HepG2 (cell line): Measurements from ENCODE around the gene SPRED3. TPM values are rescaled to one million over a fixed set of nuclear protein-coding genes. Genes with fewer than 3 reads are reported as not detected.
A peak's percentile ranks its signal among the peaks of the same experiment; 100 is the strongest.

ENCODE experiments used
- ATAC-seq: fragments of 200-7000 bp; cut with Tn5 transposase; 3 replicates; pipeline ENCODE4 v1.9.1; 2020; ENCODE audit warnings: mild to moderate bottlenecking, moderate library complexity
- BruUV-seq: library from RNA; stranded (reverse); fragments of 400-500 nt; replicated peaks from 2 replicates; lab custom pipeline; 2021; lab: Mats Ljungman, UMichigan
- CTCF ChIA-PET: fragments of 300-600 bp; formaldehyde crosslinking; extraction: SDS; loops from one replicate; lab custom pipeline; 2021; ENCODE audit warnings: low total read pairs, inconsistent platforms, low intra/inter-chr PET ratio; lab: Yijun Ruan, JAX
- POLR2A ChIA-PET: fragments of 350-600 bp; sonication (Branson Sonifier 250); formaldehyde crosslinking; loops from one replicate; lab custom pipeline; 2020; ENCODE audit warnings: antibody characterized with exemption, inconsistent platforms; lab: Yijun Ruan, JAX
- DNase-seq: peaks from one replicate; pipeline ENCODE4 v3.0.0-alpha.2; 2015; ENCODE audit warnings: low spot score
- FAIRE-seq: peaks from 3 replicates; lab custom pipeline; 2011; peaks lifted over from hg19 to GRCh38; lab: Jason Lieb, UNC
- H2AFZ ChIP-seq: one replicate; pipeline ENCODE4 v1.6.1; 2011; ENCODE audit warnings: low read length, inconsistent platforms
- H3K27ac ChIP-seq: fragments of 300-600 bp; 3 replicates; pipeline ENCODE4 v1.8.0; 2011; ENCODE audit warnings: mixed run types, mild to moderate bottlenecking, mixed read lengths, low read length, inconsistent platforms; ENCODE audit not compliant: insufficient read depth; ENCODE audit errors: extremely low read length
- H3K27me3 ChIP-seq, 2 experiments: fragments of 200-600 bp in 1 of 2; 2 replicates in 1 of 2; 3 replicates in 1 of 2; pipeline versions ENCODE4 v1.6.0 to v1.8.0; 2011; ENCODE audit warnings: low read length in 2 of 2, mild to moderate bottlenecking in 2 of 2, moderate library complexity in 2 of 2, inconsistent platforms in 1 of 2; ENCODE audit not compliant: insufficient read depth in 2 of 2, control insufficient read depth in 1 of 2
- H3K36me3 ChIP-seq, 2 experiments: fragments of 200-600 bp in 1 of 2; replicated peaks in 1 of 2; 2 replicates in 1 of 2; 3 replicates in 1 of 2; pipeline versions ENCODE4 v1.5.1 to v1.8.0; 2011; ENCODE audit warnings: low read length in 2 of 2, inconsistent platforms in 1 of 2; ENCODE audit not compliant: insufficient read depth in 2 of 2, control insufficient read depth in 1 of 2
- H3K4me1 ChIP-seq: 2 replicates; pipeline ENCODE4 v1.5.1; 2012; ENCODE audit warnings: low read length, inconsistent platforms; ENCODE audit not compliant: insufficient read depth
- H3K4me2 ChIP-seq: 2 replicates; pipeline ENCODE4 v1.6.0; 2011; ENCODE audit warnings: low read depth, low read length, inconsistent platforms
- H3K4me3 ChIP-seq, 3 experiments: fragments of 200-600 bp in 1 of 3; sonication (generic), shearing (Covaris generic) in 1 of 3; replicated peaks in 1 of 3; 2 replicates each; pipeline ENCODE4 v1.5.1; 2011 to 2016; ENCODE audit warnings: low read length in 3 of 3, inconsistent platforms in 2 of 3, low read depth in 2 of 3, mild to moderate bottlenecking in 2 of 3, control low read depth in 1 of 3, mixed read lengths in 1 of 3; ENCODE audit not compliant: insufficient read depth in 1 of 3
- H3K79me2 ChIP-seq: one replicate; pipeline ENCODE4 v1.6.1; 2011; ENCODE audit warnings: low read length, inconsistent platforms; ENCODE audit not compliant: insufficient read depth
- H3K9ac ChIP-seq: 2 replicates; pipeline ENCODE4 v1.6.0; 2011; ENCODE audit warnings: mild to moderate bottlenecking, low read depth, low read length, inconsistent platforms; ENCODE audit not compliant: insufficient read depth
- H3K9me3 ChIP-seq: 2 replicates; pipeline ENCODE4 v1.5.1; 2012; ENCODE audit warnings: mild to moderate bottlenecking, low read length
- H4K20me1 ChIP-seq: 2 replicates; pipeline ENCODE4 v1.6.0; 2011; ENCODE audit warnings: inconsistent platforms, mild to moderate bottlenecking, low read length, moderate library complexity; ENCODE audit not compliant: insufficient read depth
- CC2D1A ChIP-seq: sonication (generic); formaldehyde crosslinking; IDR thresholded peaks from 2 replicates; pipeline ENCODE4 v1.8.1; 2023; ENCODE audit warnings: mild to moderate bottlenecking, missing genetic modification reagents
- CCAR2 ChIP-seq: fragments of 200-400 bp; formaldehyde crosslinking; optimal IDR thresholded peaks from 2 replicates; pipeline ENCODE3; 2018; ENCODE audit warnings: low read depth, mild to moderate bottlenecking, low read length, moderate library complexity
- CERS6 ChIP-seq: sonication (generic); formaldehyde crosslinking; IDR thresholded peaks from 2 replicates; pipeline ENCODE4 v1.5.0; 2020; ENCODE audit warnings: missing genetic modification reagents
- E2F1 ChIP-seq: sonication (generic); formaldehyde crosslinking; IDR thresholded peaks from 2 replicates; pipeline ENCODE4 v1.5.0; 2020; ENCODE audit warnings: missing genetic modification reagents
- KDM5B ChIP-seq: sonication (generic); formaldehyde crosslinking; IDR thresholded peaks from 2 replicates; pipeline ENCODE4 v1.4.0; 2020; ENCODE audit warnings: missing genetic modification reagents, mild to moderate bottlenecking, borderline replicate concordance
- NR2F2 ChIP-seq: IDR thresholded peaks from 2 replicates; pipeline ENCODE4 v1.6.1; 2012; ENCODE audit warnings: low read depth, inconsistent platforms, borderline replicate concordance
- PHF21A ChIP-seq: sonication (generic); formaldehyde crosslinking; IDR thresholded peaks from 2 replicates; pipeline ENCODE4 v1.5.0; 2020; ENCODE audit warnings: mild to moderate bottlenecking, missing genetic modification reagents
- REPIN1 ChIP-seq: sonication (generic); formaldehyde crosslinking; IDR thresholded peaks from 2 replicates; pipeline ENCODE4 v1.8.0; 2022; ENCODE audit warnings: missing genetic modification reagents, low read depth, mild to moderate bottlenecking, borderline replicate concordance
- ZBTB7A ChIP-seq: sonication (generic); formaldehyde crosslinking; IDR thresholded peaks from 2 replicates; pipeline ENCODE4 v1.8.0; 2022; ENCODE audit warnings: mild to moderate bottlenecking, missing genetic modification reagents
- ZMAT5 ChIP-seq: sonication (generic); formaldehyde crosslinking; IDR thresholded peaks from 2 replicates; pipeline ENCODE4 v1.5.0; 2020; ENCODE audit warnings: mild to moderate bottlenecking, low read depth, missing genetic modification reagents, borderline replicate concordance
- ZNF282 ChIP-seq: fragments of 450-650 bp; IDR thresholded peaks from 2 replicates; pipeline ENCODE4 v1.6.1; 2018; ENCODE audit not compliant: partially characterized antibody
- ZNF331 ChIP-seq: sonication (generic); formaldehyde crosslinking; IDR thresholded peaks from 2 replicates; pipeline ENCODE4 v1.4.0; 2020; ENCODE audit warnings: missing genetic modification reagents
- ZNF441 ChIP-seq: sonication (generic); formaldehyde crosslinking; IDR thresholded peaks from 2 replicates; pipeline ENCODE4 v1.7.0; 2021; ENCODE audit warnings: missing genetic modification reagents, borderline replicate concordance
- ZNF713 ChIP-seq: sonication (generic); formaldehyde crosslinking; IDR thresholded peaks from 2 replicates; pipeline ENCODE4 v1.4.0; 2020; ENCODE audit warnings: mild to moderate bottlenecking, missing genetic modification reagents
- ZNF784 ChIP-seq: sonication (generic); formaldehyde crosslinking; IDR thresholded peaks from 2 replicates; pipeline ENCODE4 v1.5.1; 2020; ENCODE audit warnings: missing genetic modification reagents, mild to moderate bottlenecking, borderline replicate concordance
- ZSCAN29 ChIP-seq: sonication (generic); formaldehyde crosslinking; conservative IDR thresholded peaks from 2 replicates; pipeline ENCODE4 v1.4.0; 2020; ENCODE audit warnings: mild to moderate bottlenecking, missing genetic modification reagents
- WGBS: methylation state at CpG from one replicate; pipeline ENCODE4 v1.1.6; 2017; ENCODE audit warnings: low lambda C conversion rate; 5-methylcytosine and 5-hydroxymethylcytosine counted together
- in situ Hi-C: cut with HindIII; loops from 2 replicates; pipeline ENCODE4 v1.10.0; 2017; ENCODE audit warnings: low pct_unique_long_range_greater_than_20kb; ENCODE audit not compliant: extremely low pct_ligation_motif_present
- intact Hi-C: fragments of 100-400 bp; cut with micrococcal nuclease; formaldehyde crosslinking; loops from one replicate; pipeline ENCODE4 v1.10.0; 2022; ENCODE audit not compliant: unreplicated experiment
- polyA plus RNA-seq, 8 experiments: library from polyadenylated mRNA; depleted of rRNA in 3 of 8; stranded (reverse) in 7 of 8; unstranded in 1 of 8; fragments of >200 nt; fragmentation: Illumina TruSeq in 4 of 8; extraction: Trizol in 4 of 8; gene quantifications; 2 replicates each; pipeline versions ENCODE4 v1.2.1 to v1.2.3, GENCODE V29; 2011 to 2016; ENCODE audit warnings: low read depth in 4 of 8, missing spikeins in 1 of 8, mixed read lengths in 1 of 8; ENCODE audit not compliant: insufficient read depth in 1 of 8
- total RNA-seq, 5 experiments: library from RNA; depleted of rRNA; stranded (reverse); fragments of >200 nt; fragmentation: Illumina TruSeq; extraction: Trizol; gene quantifications; 2 replicates each; pipeline ENCODE4 v1.2.3, GENCODE V29; 2016; ENCODE audit warnings: low read depth in 1 of 5

Gene SPRED3
- total and polyA plus RNA-seq, 2 of the 13 experiments (the other 11 are each of a cell fraction or from before 2014, with no cell fraction given) = 0.15 to 0.17 TPM

GRCh38 chr19:38374332-38375097 is 14.0 kb upstream of the SPRED3 start, which contains the start of gene PSMD8:
Gene PSMD8, plus strand, starts transcription at chr19:38374571. Its CDS starts 31 bp downstream, at chr19:38374602.
- peak within 1 kb of the TSS; percentile 90 for H2AFZ ChIP-seq
- no TSS peak for BruUV-seq
- DNase-seq (peak; percentile 98), ATAC-seq (peak; percentile 97), FAIRE-seq (peak; percentile 95)
- intact Hi-C loops (loop anchor here (1.0 kb wide), 1 partner anchor 39 kb away; the partner anchor contains the start of gene CATSPERG), in situ Hi-C loops (no loop called here)
- H3K27me3 ChIP-seq = no peaks in the 10 kb centered on the region; a peak in 1 of 5 replicates
- H3K9me3 ChIP-seq = no peaks in the 10 kb centered on the region
- H3K4me3 ChIP-seq = peak within 1 kb of the TSS; percentile 87 to 99 (median 92)
- peaks cover 6 to 19% of the 10 kb centered on the region in 2 experiments; a peak in 4 of 5 replicates for H3K36me3 ChIP-seq
- ChIA-PET POLR2A (interaction anchor here (0.6 to 3.3 kb wide), 23 partner anchors 10 to 556 kb away, joined by 3 to 49 read pairs (median 5); partner anchors contain the start of genes C19orf33, CATSPERG, EIF3K and FAM98C), CTCF (interaction anchor here (0.9 kb wide), 1 partner anchor 131 kb away, joined by 3 read pairs; no protein-coding TSS in a partner anchor)
- WGBS = 3% methylated on average over 19 of the region's 65 CpGs
- H3K4me2 ChIP-seq = peak within 1 kb of the TSS; percentile 86
- peaks cover 22% of the 10 kb centered on the region for H3K79me2 ChIP-seq
- H3K27ac ChIP-seq = peak within 1 kb of the TSS; percentile 84
- H4K20me1 ChIP-seq = peaks cover 2% of the 10 kb centered on the region; the same call in 1 of the 2 replicates
- H3K9ac ChIP-seq = peak within 1 kb of the TSS; percentile 94
- H3K4me1 ChIP-seq = peaks cover 22% of the 10 kb centered on the region
- TF ChIP-seq E2F1 (CRISPR knock-in tag) (peak; percentile 75), CERS6 (CRISPR knock-in tag) (0 out of 2 replicates have a peak, but pooled peaks have one; percentile 20), CC2D1A (CRISPR knock-in tag) (no peak), ZNF282 (no peak), CCAR2 (no peak), ZNF441 (CRISPR knock-in tag) (peak; percentile 75), PHF21A (CRISPR knock-in tag) (peak; percentile 34; the same call in 1 of the 2 replicates), KDM5B (CRISPR knock-in tag) (peak; percentile 92), NR2F2 (no peak), ZBTB7A (CRISPR knock-in tag) (no peak), ZSCAN29 (CRISPR knock-in tag) (peak; percentile 94), ZNF784 (CRISPR knock-in tag) (peak; percentile 34; the same call in 1 of the 2 replicates), ZMAT5 (no peak), ZNF713 (CRISPR knock-in tag) (no peak), REPIN1 (no peak), ZNF331 (peak; percentile 40; the same call in 1 of the 2 replicates)
